SKM-1 (cell line): ENCODE measurements around the gene SCCPDH.

Experiments
- DNase-seq: peaks from one replicate; lab custom pipeline; 2025; ENCODE audit not compliant: unreplicated experiment; lab: John Stamatoyannopoulos, UW

Gene SCCPDH

DNA sequence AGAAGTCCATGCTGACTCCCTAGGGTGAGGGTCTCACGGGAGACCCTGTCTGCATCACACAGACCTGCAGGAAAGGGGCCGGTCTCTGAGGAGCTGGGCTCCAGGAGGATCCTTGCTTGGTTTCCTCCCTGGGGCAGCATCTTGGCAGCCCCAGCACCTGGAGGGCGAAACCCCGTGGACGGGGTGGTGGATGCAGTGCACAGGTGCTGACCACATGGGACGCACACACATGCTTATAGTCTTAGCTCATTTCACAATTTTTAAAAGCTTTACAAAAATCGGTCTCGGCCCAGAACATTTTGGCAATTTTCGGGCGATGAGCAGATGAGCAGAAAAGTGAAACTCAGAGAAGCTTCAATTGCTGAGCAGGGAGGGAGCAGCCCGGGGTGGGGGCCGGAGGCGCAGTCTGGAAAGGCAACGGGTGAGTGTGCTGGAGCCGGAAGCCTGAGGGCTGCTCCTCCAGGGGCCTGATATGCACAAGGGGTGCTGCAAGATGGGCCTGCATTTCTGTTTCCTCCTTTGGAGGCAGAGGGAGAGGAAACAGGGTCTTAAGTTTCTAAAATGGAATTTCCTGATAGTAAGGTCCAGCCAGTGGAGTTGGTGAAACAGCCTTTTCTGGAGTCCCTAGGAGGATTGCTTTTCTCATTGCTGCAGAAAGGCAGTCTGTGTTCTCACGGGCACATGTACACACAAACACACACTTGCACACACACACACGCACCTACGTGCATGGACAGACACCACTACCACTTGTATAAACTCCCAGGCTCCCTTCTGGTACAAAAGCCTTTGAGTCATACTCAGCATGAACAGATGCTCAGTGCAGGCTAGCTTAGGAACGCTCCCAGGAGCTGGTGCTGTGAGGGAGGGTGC lies 60.6 kb downstream of the SCCPDH start:
- no peak for DNase-seq

DNA sequence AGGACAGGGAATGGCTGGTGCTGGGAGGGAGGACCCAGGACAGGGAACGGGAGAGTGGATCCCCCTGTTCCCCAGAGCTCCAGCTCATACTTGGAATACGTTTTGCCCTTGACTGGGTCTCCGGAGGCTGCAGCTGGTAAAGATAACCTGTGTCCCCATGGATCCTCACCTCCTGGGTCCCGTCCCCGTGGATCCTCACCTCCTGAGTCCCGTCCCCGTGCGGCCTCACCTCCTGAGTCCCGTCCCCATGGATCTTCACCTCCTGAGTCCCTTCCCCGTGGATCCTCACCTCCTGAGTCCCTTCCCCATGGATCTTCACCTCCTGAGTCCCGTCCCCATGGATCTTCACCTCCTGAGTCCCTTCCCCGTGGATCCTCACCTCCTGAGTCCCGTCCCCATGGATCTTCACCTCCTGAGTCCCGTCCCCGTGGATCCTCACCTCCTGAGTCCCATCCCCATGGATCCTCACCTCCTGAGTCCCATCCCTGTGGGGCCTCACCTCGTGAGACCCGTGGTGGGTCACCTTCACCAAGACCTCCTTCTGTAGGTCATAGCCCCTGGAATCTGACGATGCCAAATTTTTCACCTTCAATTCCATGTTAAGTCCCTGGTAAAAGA lies 61.4 kb downstream of the SCCPDH start:
- no peak for DNase-seq

- no peak for DNase-seq
Measured at GRCh38 chr1:246786606-246787238, 62.5 kb downstream of the SCCPDH start.

DNA sequence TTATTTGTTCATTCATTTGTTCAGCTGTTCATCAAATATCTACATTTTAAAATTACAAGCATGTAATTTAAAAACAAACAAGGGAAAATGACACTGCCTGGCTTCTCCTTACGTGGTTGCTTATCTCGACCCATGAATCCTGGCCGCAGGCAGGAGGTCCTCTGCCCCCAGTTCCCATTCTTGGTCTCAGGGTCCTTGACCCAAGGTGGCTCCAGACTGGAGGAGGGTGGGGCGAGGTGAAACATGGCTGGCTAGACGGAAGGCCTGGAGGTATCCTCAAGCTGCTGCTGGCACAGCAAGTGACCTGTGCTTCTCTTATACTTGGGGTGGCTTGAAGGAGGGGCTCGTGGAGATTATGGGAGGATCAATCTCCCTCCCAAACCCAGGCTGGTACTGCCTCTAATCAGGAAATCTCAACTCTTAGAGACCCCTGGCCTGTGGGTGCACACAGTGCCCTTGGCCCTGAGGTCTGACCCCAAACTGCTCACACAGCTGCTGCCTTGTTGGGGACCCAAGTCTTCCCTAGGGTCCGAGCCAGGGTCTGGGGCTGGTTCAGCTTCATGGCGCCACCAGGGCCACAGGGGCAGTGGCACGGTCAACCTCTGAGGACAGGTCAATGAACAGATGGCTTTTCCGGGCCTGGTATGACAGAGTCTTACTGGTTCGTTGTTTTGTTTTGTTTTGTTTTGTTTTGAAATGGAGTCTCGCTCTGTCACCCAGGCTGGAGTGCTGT lies 63.7 kb downstream of the SCCPDH start:
- DNase-seq, result no peak

DNA sequence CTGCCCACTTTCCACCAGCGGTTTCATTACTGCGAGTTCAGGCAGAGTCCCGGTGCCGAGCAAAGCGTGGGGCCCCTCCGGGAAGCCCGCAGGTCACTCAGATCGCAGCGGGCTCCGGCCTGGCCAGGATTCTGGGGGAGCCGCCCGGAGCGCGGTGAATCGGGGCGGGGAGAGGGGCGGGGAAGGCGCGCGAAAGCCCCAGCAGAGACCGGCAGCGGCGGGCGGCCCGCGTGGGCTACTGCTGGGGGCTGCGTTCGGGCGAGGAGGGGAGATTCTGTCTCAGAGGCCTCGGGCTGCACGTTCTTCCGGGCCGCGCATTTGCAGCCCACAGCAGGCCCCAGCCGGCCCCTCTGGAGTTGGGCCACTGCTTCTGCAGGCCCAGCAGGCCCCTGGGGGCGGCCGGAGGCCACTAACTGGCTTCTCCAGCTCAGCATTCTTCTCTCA lies 64.7 kb downstream of the SCCPDH start:
- DNase-seq, result no peak

GRCh38 chr1:246789454-246790339 lies 65.5 kb downstream of the SCCPDH start:
- no peak for DNase-seq

DNA sequence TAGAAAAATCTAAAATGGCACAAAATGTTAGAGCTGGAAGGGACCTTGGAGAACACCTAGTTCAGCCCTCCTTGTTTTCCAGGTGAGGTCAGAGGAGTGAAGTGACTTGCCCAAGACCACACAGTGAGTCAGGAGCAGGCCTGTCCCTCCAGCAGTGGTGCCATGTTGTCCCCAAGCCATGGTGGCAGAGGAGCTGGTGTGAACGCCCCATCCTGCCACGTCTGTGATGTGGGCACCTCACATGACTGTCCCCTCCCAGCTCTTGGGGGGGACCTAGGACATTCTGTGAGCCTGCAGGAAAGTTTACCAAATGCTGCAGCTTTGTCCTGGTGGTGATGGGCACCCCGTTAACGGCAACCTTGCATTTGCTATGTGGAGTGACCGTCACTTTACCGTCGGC lies 66.2 kb downstream of the SCCPDH start:
- DNase-seq, result no peak

GRCh38 chr1:246790833-246791232 lies 66.6 kb downstream of the SCCPDH start:
- DNase-seq, result no peak

- no peak for DNase-seq
Measured at GRCh38 chr1:246791303-246791918, 67.2 kb downstream of the SCCPDH start.

- DNase-seq, result no peak
Measured at GRCh38 chr1:246792603-246793002, 68.4 kb downstream of the SCCPDH start.

- DNase-seq, result no peak
Measured at GRCh38 chr1:246793356-246793896, 69.2 kb downstream of the SCCPDH start.

DNA sequence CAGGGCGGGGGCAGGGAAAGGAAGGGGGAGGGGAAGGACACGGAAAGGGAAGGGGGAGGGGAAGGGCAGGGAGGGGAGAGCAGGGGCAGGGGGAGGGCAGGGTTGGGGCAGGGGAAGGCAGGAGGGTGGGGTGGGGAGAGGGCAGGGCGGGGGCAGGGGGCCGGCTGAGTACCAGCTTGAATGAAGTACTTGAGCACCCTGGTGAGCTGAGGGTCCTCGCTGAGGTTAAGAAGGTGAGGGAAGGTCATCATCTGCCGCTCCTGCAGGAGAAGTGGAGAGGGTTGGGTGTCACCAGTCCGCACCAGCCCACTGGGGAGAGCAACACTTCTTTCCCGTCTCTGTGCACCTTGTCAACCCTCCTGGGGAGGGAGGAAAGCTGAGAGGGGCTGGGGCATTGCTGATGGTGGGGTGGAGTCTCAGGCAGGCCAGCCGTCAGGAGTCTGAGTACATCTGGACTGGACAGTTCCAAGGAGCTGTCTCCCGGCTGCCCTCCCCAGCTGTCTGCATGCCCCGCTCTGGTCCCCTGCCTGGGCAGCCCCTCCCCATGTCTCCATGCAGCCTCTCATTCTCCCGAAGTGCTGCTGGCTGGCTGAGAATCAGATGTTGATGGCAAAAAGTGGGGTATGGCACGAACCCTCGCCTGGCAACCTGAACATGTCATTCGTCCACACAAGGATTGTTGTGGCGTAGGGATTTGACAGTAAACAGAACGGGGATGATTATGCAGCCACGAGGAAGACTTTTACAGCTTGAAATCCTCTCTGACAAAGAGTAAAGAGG lies 70.0 kb downstream of the SCCPDH start:
- DNase-seq, result no peak

DNA sequence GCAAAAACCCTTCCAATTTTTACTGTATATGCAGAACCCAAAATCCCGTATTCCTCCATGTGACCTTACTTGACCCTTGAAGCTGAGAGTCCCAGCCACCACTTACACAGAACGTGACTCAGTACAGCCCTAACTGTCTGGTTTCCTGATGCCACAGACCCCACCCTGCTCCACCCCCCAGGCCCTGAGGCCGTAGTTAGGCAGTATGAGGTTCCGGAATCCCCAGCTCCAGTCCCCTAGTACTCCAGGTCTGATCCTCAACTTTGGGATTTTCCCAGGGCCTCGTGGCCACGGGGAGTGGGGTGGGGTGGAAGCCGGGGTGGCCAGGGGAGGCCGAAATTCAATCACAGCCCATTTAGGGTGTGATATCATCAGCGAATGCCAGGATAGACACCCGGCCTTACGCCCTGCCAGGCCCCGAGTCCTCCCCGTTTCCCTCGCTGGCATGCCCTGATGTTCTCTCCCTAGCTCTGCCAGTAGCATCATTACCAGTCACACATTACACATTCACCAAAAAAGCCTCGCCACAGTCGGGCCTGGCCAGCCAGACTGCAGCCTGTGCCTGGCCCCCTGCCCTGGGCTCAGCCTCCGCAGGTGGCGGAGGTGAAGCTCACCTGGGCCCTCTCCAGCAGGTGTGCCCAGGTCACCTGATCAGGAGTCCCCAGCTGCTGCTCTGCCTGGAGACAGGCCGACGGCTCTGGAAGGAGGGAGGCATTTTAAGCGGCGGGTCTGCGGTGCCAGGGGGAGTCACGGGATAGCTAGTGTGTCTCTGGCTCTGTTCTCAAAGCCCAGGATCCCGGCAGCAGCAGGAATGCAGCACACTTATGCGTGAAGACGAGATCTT lies 70.8 kb downstream of the SCCPDH start:
- no peak for DNase-seq

GRCh38 chr1:246795906-246796694 lies 71.9 kb downstream of the SCCPDH start:
- DNase-seq, result no peak

- no peak for DNase-seq
Measured at GRCh38 chr1:246797157-246797556, 72.9 kb downstream of the SCCPDH start.

- no peak for DNase-seq
Measured at GRCh38 chr1:246797597-246797996, 73.4 kb downstream of the SCCPDH start.

GRCh38 chr1:246798107-246798506 lies 73.9 kb downstream of the SCCPDH start:
- no peak for DNase-seq
